ENCODE data around the gene TRAF3IP3. TPM values are rescaled to one million over a fixed set of nuclear protein-coding genes. Genes with fewer than 3 reads are reported as not detected.

The TRAF3IP3 gene
- total and polyA plus RNA-seq, 2 experiments from 2014 or later, result 0.13 to 0.16 TPM

DNA sequence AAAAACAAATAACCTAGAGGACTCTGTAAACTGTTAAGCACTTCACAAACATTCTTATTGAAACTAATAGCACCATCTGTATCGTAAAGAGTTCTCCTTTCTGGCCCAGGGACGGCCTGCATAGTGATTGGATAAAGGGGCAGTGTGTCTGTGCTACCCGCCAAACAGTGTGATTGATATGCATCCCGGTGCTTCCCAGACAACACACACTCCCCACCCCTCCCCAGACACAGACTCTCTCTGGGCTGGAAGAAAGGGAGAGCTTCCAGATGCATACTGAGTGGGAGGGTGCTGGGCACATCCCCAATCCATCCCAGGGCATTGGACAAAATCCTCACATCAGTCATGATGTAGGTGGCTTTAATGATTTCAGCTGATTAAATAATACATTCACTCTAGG lies 47.6 kb upstream of the TRAF3IP3 start:
- Histone ChIP-seq H3K79me2 (no peaks in the 10 kb centered on the region), H2AFZ (no peak overlapping the region), H3K4me2 (no peak overlapping the region), H3K4me3 (no peak overlapping the region), H3K9me2 (replicated peaks; ENCODE audit: insufficient read depth) (no peaks in the 10 kb centered on the region), H3K27ac (no peak overlapping the region), H3K36me3 (replicated peaks; ENCODE audit: insufficient read depth, low read depth) (no peaks in the 10 kb centered on the region), H3K9me3 (ENCODE audit: low read depth) (no peaks in the 10 kb centered on the region), H4K20me1 (ENCODE audit: insufficient read depth, poor library complexity, severe bottlenecking) (no peaks in the 10 kb centered on the region), H3K4me1 (ENCODE audit: insufficient read depth) (no peaks in the 10 kb centered on the region), H3K27me3 (no peaks in the 10 kb centered on the region)
- WGBS (ENCODE audit: low lambda C conversion rate, missing lambda C conversion rate), result 41% methylated on average over 4 of the region's 4 CpGs
- TF ChIP-seq, protein P1, sequence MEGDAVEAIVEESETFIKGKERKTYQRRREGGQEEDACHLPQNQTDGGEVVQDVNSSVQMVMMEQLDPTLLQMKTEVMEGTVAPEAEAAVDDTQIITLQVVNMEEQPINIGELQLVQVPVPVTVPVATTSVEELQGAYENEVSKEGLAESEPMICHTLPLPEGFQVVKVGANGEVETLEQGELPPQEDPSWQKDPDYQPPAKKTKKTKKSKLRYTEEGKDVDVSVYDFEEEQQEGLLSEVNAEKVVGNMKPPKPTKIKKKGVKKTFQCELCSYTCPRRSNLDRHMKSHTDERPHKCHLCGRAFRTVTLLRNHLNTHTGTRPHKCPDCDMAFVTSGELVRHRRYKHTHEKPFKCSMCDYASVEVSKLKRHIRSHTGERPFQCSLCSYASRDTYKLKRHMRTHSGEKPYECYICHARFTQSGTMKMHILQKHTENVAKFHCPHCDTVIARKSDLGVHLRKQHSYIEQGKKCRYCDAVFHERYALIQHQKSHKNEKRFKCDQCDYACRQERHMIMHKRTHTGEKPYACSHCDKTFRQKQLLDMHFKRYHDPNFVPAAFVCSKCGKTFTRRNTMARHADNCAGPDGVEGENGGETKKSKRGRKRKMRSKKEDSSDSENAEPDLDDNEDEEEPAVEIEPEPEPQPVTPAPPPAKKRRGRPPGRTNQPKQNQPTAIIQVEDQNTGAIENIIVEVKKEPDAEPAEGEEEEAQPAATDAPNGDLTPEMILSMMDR (IDR thresholded peaks at IDR 0.05; ENCODE audit: poor library complexity), result no peak
- TF ChIP-seq EZH2phosphoT487 (IDR thresholded peaks at IDR 0.05; ENCODE audit: low read depth, severe bottlenecking, unreplicated experiment) (no peak), EZH2 (IDR thresholded peaks at IDR 0.05; ENCODE audit: borderline replicate concordance) (no peak)
- no peak for DNase-seq (ENCODE audit: low spot score)

- Histone ChIP-seq H3K4me1 (ENCODE audit: insufficient read depth) (no peaks in the 10 kb centered on the region), H3K27me3 (no peaks in the 10 kb centered on the region), H3K4me3 (no peak overlapping the region), H3K79me2 (no peaks in the 10 kb centered on the region), H3K36me3 (replicated peaks; ENCODE audit: insufficient read depth, low read depth) (no peaks in the 10 kb centered on the region), H3K27ac (no peak overlapping the region), H3K9me2 (replicated peaks; ENCODE audit: insufficient read depth) (no peaks in the 10 kb centered on the region), H4K20me1 (ENCODE audit: insufficient read depth, poor library complexity, severe bottlenecking) (no peaks in the 10 kb centered on the region), H3K4me2 (no peak overlapping the region), H2AFZ (no peak overlapping the region), H3K9me3 (ENCODE audit: low read depth) (no peaks in the 10 kb centered on the region)
- TF ChIP-seq EZH2 (IDR thresholded peaks at IDR 0.05; ENCODE audit: borderline replicate concordance) (no peak), EZH2phosphoT487 (IDR thresholded peaks at IDR 0.05; ENCODE audit: low read depth, severe bottlenecking, unreplicated experiment) (no peak)
- TF ChIP-seq, protein P1 (IDR thresholded peaks at IDR 0.05; ENCODE audit: poor library complexity), result no peak
- DNase-seq (ENCODE audit: low spot score), result no peak
- WGBS (ENCODE audit: low lambda C conversion rate, missing lambda C conversion rate), result 85% methylated on average over 2 of the region's 2 CpGs
These were observed 45.8 kb upstream of the TRAF3IP3 start for GRCh38 chr1:209710093-209710492.

DNA sequence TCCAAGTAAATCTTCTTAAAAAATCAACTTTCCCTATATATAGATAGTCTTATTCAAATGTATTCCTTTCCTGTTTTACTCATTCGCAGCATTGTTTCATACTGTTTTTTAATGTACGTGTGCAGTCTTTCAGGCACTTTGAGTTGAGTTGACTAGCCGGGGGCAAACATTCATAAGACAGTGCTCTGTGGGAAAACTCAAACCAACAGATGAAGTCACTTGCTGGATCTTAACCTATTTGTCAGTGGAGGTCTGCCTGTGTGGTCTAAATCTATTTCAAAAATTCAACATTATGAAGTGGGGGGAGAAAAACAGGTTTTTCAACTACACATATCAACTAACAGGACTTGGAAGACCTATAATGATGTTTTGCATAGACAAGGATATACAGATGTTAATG lies 45.0 kb upstream of the TRAF3IP3 start:
- H3K27me3 ChIP-seq, result no peaks in the 10 kb centered on the region
- WGBS (ENCODE audit: low lambda C conversion rate, missing lambda C conversion rate), result 93% methylated on average over 3 of the region's 3 CpGs
- H4K20me1 ChIP-seq (ENCODE audit: insufficient read depth, poor library complexity, severe bottlenecking), result no peaks in the 10 kb centered on the region
- no peaks in the 10 kb centered on the region for H3K9me3 ChIP-seq (ENCODE audit: low read depth)
- no peak overlapping the region for H3K4me3 ChIP-seq
- H3K36me3 ChIP-seq (replicated peaks; ENCODE audit: insufficient read depth, low read depth), result no peaks in the 10 kb centered on the region
- H3K79me2 ChIP-seq, result no peaks in the 10 kb centered on the region
- H3K27ac ChIP-seq, result no peak overlapping the region
- H3K9me2 ChIP-seq (replicated peaks; ENCODE audit: insufficient read depth), result no peaks in the 10 kb centered on the region
- TF ChIP-seq EZH2phosphoT487 (IDR thresholded peaks at IDR 0.05; ENCODE audit: low read depth, severe bottlenecking, unreplicated experiment) (no peak), EZH2 (IDR thresholded peaks at IDR 0.05; ENCODE audit: borderline replicate concordance) (no peak)
- TF ChIP-seq, protein P1 (IDR thresholded peaks at IDR 0.05; ENCODE audit: poor library complexity), result no peak
- no peaks in the 10 kb centered on the region for H3K4me1 ChIP-seq (ENCODE audit: insufficient read depth)
- no peak for DNase-seq (ENCODE audit: low spot score)
- no peak overlapping the region for H2AFZ ChIP-seq
- H3K4me2 ChIP-seq, result no peak overlapping the region

- H4K20me1 ChIP-seq (ENCODE audit: insufficient read depth, poor library complexity, severe bottlenecking), result no peaks in the 10 kb centered on the region
- H3K79me2 ChIP-seq, result no peaks in the 10 kb centered on the region
- no peak overlapping the region for H2AFZ ChIP-seq
- no peaks in the 10 kb centered on the region for H3K36me3 ChIP-seq (replicated peaks; ENCODE audit: insufficient read depth, low read depth)
- no peaks in the 10 kb centered on the region for H3K9me2 ChIP-seq (replicated peaks; ENCODE audit: insufficient read depth)
- H3K4me3 ChIP-seq, result no peak overlapping the region
- no peak overlapping the region for H3K4me2 ChIP-seq
- no peaks in the 10 kb centered on the region for H3K9me3 ChIP-seq (ENCODE audit: low read depth)
- no peaks in the 10 kb centered on the region for H3K4me1 ChIP-seq (ENCODE audit: insufficient read depth)
- no peak overlapping the region for H3K27ac ChIP-seq
- no peak for DNase-seq (ENCODE audit: low spot score)
- WGBS (ENCODE audit: low lambda C conversion rate, missing lambda C conversion rate), result 86% methylated on average over 2 of the region's 2 CpGs
- no peaks in the 10 kb centered on the region for H3K27me3 ChIP-seq
- TF ChIP-seq, protein P1 (IDR thresholded peaks at IDR 0.05; ENCODE audit: poor library complexity), result no peak
- no peak for TF ChIP-seq EZH2phosphoT487 (IDR thresholded peaks at IDR 0.05; ENCODE audit: low read depth, severe bottlenecking, unreplicated experiment)
- no peak for TF ChIP-seq EZH2 (IDR thresholded peaks at IDR 0.05; ENCODE audit: borderline replicate concordance)
These were observed 41.5 kb upstream of the TRAF3IP3 start for GRCh38 chr1:209714338-209714737.

All from hepatocyte (in vitro differentiated cells).